Neural progenitor cell (in vitro differentiated cells): ENCODE data around the gene TCF23. TPM values are rescaled to one million over a fixed set of nuclear protein-coding genes. Genes with fewer than 3 reads are reported as not detected.

Experiments
- DNase-seq: peaks from one replicate; pipeline ENCODE4 v3.0.0-alpha.2; 2016; ENCODE audit warnings: low spot score
- H2AFZ ChIP-seq: fragments of 200-600 bp; sonication (generic); replicated peaks from 2 replicates; pipeline ENCODE4 v1.6.1; 2016; ENCODE audit warnings: antibody characterized with exemption
- H3F3A ChIP-seq: fragments of 200-600 bp; sonication (generic); 2 replicates; pipeline ENCODE4 v1.6.1; 2016; ENCODE audit warnings: antibody characterized with exemption, low read depth
- H3K27ac ChIP-seq: fragments of 200-600 bp; sonication (generic); 2 replicates; pipeline ENCODE4 v1.5.1; 2016; ENCODE audit warnings: mild to moderate bottlenecking
- H3K27me3 ChIP-seq: fragments of 200-600 bp; sonication (generic); 2 replicates; pipeline ENCODE4 v1.6.1; 2016; ENCODE audit warnings: mild to moderate bottlenecking, moderate library complexity
- H3K36me3 ChIP-seq: fragments of 200-600 bp; sonication (generic); 2 replicates; pipeline ENCODE4 v1.5.1; 2016
- H3K4me1 ChIP-seq: fragments of 200-600 bp; sonication (generic); 2 replicates; pipeline ENCODE4 v1.6.1; 2016; ENCODE audit warnings: mixed run types
- H3K4me2 ChIP-seq: fragments of 200-600 bp; sonication (generic); 2 replicates; pipeline ENCODE4 v1.6.1; 2016
- H3K4me3 ChIP-seq: fragments of 200-600 bp; sonication (generic); 2 replicates; pipeline ENCODE4 v1.5.1; 2016
- H3K79me2 ChIP-seq: fragments of 200-600 bp; sonication (generic); 2 replicates; pipeline ENCODE4 v1.6.1; 2016; ENCODE audit warnings: low read depth
- H3K9ac ChIP-seq: fragments of 200-600 bp; sonication (generic); 2 replicates; pipeline ENCODE4 v1.6.1; 2016
- H3K9me3 ChIP-seq: fragments of 200-600 bp; sonication (generic); 2 replicates; pipeline ENCODE4 v1.5.1; 2016; ENCODE audit warnings: low read depth
- H4K20me1 ChIP-seq: fragments of 200-600 bp; sonication (generic); 2 replicates; pipeline ENCODE4 v1.6.1; 2016; ENCODE audit warnings: low read depth
- H3K27ac Mint-ChIP-seq: 3 replicates; pipeline ENCODE4 v1.8.0; 2021; ENCODE audit warnings: mixed read lengths
- H3K27me3 Mint-ChIP-seq: 2 replicates; pipeline ENCODE4 v1.8.0; 2022; ENCODE audit warnings: low read depth, mild to moderate bottlenecking, inconsistent platforms, moderate library complexity, mixed read lengths; ENCODE audit not compliant: insufficient read depth
- H3K36me3 Mint-ChIP-seq: 3 replicates; pipeline ENCODE4 v1.8.0; 2021; ENCODE audit warnings: mixed read lengths
- H3K4me1 Mint-ChIP-seq: 3 replicates; pipeline ENCODE4 v1.8.0; 2021; ENCODE audit warnings: mixed read lengths
- H3K4me3 Mint-ChIP-seq: 3 replicates; pipeline ENCODE4 v1.8.0; 2021; ENCODE audit warnings: mild to moderate bottlenecking, moderate library complexity, mixed read lengths
- H3K9me3 Mint-ChIP-seq: 3 replicates; pipeline ENCODE4 v1.8.0; 2020; ENCODE audit warnings: mixed read lengths
- EZH2 ChIP-seq: fragments of 200-600 bp; sonication (generic); IDR thresholded peaks from 2 replicates; pipeline ENCODE4 v1.6.1; 2017; ENCODE audit warnings: antibody characterized with exemption, mild to moderate bottlenecking, moderate library complexity
- EZH2phosphoT487 ChIP-seq: fragments of 200-600 bp; sonication (generic); IDR thresholded peaks from 2 replicates; pipeline ENCODE4 v1.6.1; 2017; ENCODE audit warnings: antibody characterized with exemption
- total RNA-seq: library from RNA; depleted of rRNA; stranded (reverse); fragments of >200 nt; gene quantifications from 2 replicates; pipeline ENCODE4 v1.2.3, GENCODE V29; 2015; ENCODE audit warnings: low replicate concordance
- TF ChIP-seq, protein P1 (sequence below): fragments of 200-600 bp; sonication (generic); IDR thresholded peaks from 2 replicates; pipeline ENCODE4 v1.5.1; 2017; ENCODE audit warnings: antibody characterized with exemption, mild to moderate bottlenecking

TCF23 gene
- total RNA-seq, 1 donor from 2014 or later, result not detected

DNA sequence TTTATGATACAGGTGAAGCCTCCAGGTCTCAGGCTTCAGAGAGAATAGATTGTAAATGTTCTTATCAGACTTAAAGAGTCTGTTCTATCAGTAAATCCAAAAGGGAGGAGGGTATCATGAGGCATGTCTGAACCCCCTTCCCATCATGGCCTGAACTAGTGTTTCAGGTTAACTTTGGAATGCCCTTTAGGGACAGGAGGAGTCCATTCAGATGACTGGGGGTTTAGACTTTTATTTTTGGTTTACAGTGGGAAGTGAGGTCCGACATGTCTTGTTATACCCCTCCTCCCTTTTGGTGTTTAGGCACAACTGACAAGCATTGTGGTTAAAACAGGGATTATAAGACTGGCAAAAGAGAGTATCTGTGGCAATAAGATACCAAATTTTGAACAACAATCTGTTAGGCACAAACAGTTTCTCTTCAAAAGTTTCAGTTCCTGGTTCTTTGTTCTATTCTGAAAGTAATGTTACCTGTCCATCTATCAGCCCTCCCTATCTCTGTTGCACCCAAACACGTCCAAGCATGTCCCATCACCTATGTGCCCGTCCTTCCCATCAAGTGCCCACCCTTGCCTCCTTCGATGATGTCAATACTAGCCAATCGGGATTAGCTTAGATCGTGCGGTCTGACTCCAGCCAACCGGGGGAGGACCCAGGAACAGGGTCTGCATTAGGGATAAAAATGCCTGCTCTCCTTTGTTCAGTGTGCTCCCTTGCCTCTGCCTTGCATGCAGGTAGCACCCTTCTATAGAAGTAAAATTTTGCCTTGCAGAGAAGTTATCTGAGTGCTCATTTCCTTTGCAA lies 16.4 kb downstream of the TCF23 start:
- Mint-ChIP-seq H3K4me1 (no peaks in the 10 kb centered on the region), H3K27ac (no peak overlapping the region), H3K36me3 (no peaks in the 10 kb centered on the region), H3K9me3 (no peaks in the 10 kb centered on the region), H3K4me3 (no peak overlapping the region), H3K27me3 (peaks cover 2% of the 10 kb centered on the region)
- Histone ChIP-seq H3K4me3 (no peak overlapping the region), H3K4me2 (no peak overlapping the region), H3K9ac (no peak overlapping the region), H3K36me3 (no peaks in the 10 kb centered on the region), H3K79me2 (no peaks in the 10 kb centered on the region), H3K9me3 (no peaks in the 10 kb centered on the region), H2AFZ (peak overlapping the region; percentile 94), H3K4me1 (peaks cover 4% of the 10 kb centered on the region), H4K20me1 (no peaks in the 10 kb centered on the region), H3F3A (peaks cover 3% of the 10 kb centered on the region), H3K27ac (no peak overlapping the region), H3K27me3 (peaks cover 2% of the 10 kb centered on the region)
- DNase-seq, result no peak
- TF ChIP-seq EZH2phosphoT487 (no peak), EZH2 (no peak)
- TF ChIP-seq, protein P1, sequence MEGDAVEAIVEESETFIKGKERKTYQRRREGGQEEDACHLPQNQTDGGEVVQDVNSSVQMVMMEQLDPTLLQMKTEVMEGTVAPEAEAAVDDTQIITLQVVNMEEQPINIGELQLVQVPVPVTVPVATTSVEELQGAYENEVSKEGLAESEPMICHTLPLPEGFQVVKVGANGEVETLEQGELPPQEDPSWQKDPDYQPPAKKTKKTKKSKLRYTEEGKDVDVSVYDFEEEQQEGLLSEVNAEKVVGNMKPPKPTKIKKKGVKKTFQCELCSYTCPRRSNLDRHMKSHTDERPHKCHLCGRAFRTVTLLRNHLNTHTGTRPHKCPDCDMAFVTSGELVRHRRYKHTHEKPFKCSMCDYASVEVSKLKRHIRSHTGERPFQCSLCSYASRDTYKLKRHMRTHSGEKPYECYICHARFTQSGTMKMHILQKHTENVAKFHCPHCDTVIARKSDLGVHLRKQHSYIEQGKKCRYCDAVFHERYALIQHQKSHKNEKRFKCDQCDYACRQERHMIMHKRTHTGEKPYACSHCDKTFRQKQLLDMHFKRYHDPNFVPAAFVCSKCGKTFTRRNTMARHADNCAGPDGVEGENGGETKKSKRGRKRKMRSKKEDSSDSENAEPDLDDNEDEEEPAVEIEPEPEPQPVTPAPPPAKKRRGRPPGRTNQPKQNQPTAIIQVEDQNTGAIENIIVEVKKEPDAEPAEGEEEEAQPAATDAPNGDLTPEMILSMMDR, result no peak

DNA sequence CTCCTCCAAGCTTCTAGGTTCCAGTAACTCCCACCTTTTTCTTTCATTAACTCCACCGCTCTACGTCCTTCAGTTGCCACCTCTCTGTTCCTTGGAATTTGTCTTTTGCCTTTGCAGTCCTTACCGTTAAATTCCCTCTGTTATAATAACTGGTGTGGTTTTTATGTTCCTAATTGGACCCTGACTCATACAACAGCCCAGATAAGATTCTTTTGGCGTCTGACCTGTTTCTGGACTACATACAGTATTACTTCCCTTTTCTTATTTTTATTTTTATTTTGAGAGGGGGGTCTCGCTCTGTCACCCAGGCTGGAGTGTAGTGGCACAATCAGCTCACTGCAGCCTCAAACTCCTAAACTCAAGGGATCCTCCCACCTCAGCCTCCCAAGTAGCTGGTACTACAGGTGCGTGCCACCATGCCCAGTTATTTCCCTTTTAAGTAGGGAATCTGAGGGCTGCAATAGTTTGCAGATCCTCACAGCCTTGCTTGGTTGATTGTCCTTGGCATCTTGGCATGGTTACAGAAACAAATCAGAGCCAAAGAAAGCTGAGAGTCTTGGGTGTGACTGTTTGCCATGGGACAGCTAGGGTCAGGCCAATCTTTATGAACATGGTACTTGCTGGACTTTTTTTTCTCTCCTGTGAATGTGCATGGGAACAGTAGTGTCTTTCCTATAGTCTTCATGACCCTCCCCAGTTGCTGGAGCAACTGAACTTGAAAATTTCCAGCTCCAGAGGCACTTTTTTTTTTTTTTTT lies 22.0 kb downstream of the TCF23 start:
- H3K27ac Mint-ChIP-seq, result no peak overlapping the region
- H3K9me3 ChIP-seq, result no peaks in the 10 kb centered on the region
- peaks cover under 1% of the 10 kb centered on the region for H3K4me1 ChIP-seq
- no peaks in the 10 kb centered on the region for H3K36me3 ChIP-seq
- H3K4me1 Mint-ChIP-seq, result no peaks in the 10 kb centered on the region
- no peak for DNase-seq
- peaks cover 3% of the 10 kb centered on the region for H3F3A ChIP-seq
- H3K4me3 Mint-ChIP-seq, result no peak overlapping the region
- TF ChIP-seq, protein P1, result no peak
- TF ChIP-seq EZH2phosphoT487, result no peak
- no peak for TF ChIP-seq EZH2
- H4K20me1 ChIP-seq, result no peaks in the 10 kb centered on the region
- peak overlapping the region; percentile 99 for H2AFZ ChIP-seq
- no peak overlapping the region for H3K9ac ChIP-seq
- H3K4me2 ChIP-seq, result peak overlapping the region; percentile 75
- no peaks in the 10 kb centered on the region for H3K79me2 ChIP-seq
- H3K27me3 Mint-ChIP-seq, result peaks cover 2% of the 10 kb centered on the region
- no peak overlapping the region for H3K4me3 ChIP-seq
- no peaks in the 10 kb centered on the region for H3K9me3 Mint-ChIP-seq
- H3K36me3 Mint-ChIP-seq, result no peaks in the 10 kb centered on the region
- no peak overlapping the region for H3K27ac ChIP-seq
- peaks cover 19% of the 10 kb centered on the region for H3K27me3 ChIP-seq

- no peak overlapping the region for H3K27ac Mint-ChIP-seq
- no peak overlapping the region for H2AFZ ChIP-seq
- H3K9me3 Mint-ChIP-seq, result no peaks in the 10 kb centered on the region
Observed at GRCh38 chr2:27171351-27171848, 22.6 kb downstream of the TCF23 start.

More at GRCh38 chr2:27171351-27171848, 22.6 kb downstream of the TCF23 start:
- H3K4me3 ChIP-seq, result no peak overlapping the region
- H3K36me3 ChIP-seq, result no peaks in the 10 kb centered on the region
- peaks cover 2% of the 10 kb centered on the region for H3K27me3 Mint-ChIP-seq
- no peaks in the 10 kb centered on the region for H3K9me3 ChIP-seq
- H3K4me3 Mint-ChIP-seq, result no peak overlapping the region
- H3K36me3 Mint-ChIP-seq, result no peaks in the 10 kb centered on the region
- no peaks in the 10 kb centered on the region for H3K4me1 Mint-ChIP-seq
- H3F3A ChIP-seq, result peaks cover 3% of the 10 kb centered on the region
- H3K79me2 ChIP-seq, result no peaks in the 10 kb centered on the region
- no peaks in the 10 kb centered on the region for H4K20me1 ChIP-seq
- no peak overlapping the region for H3K4me2 ChIP-seq
- DNase-seq, result no peak
- no peaks in the 10 kb centered on the region for H3K4me1 ChIP-seq
- H3K27me3 ChIP-seq, result peaks cover 19% of the 10 kb centered on the region
- TF ChIP-seq EZH2 (no peak), EZH2phosphoT487 (no peak)
- TF ChIP-seq, protein P1, result no peak
- no peak overlapping the region for H3K27ac ChIP-seq
- H3K9ac ChIP-seq, result no peak overlapping the region
